Effector memory CD4-positive, alpha-beta T cell (primary cell): Measurements from ENCODE around the gene PLEKHN1.
A peak's percentile ranks its signal among the peaks of the same experiment; 100 is the strongest.
"Not testable (repeated sequence)": the region's sequence is repeated elsewhere in the genome, so short reads cannot be mapped to it uniquely, and the experiment has no call there.

Source experiments
- DNase-seq, 3 donors: peaks; one replicate each; pipeline ENCODE4 v3.0.0-alpha.2; 2020
- H3K27ac ChIP-seq: 2 replicates; pipeline ENCODE4 v1.7.0; 2013; ENCODE audit warnings: mild to moderate bottlenecking, low read length, moderate library complexity; ENCODE audit not compliant: insufficient read depth, poor library complexity, severe bottlenecking
- H3K27me3 ChIP-seq: replicated peaks from 2 replicates; pipeline ENCODE4 v1.7.0; 2013; ENCODE audit warnings: mild to moderate bottlenecking, low read length; ENCODE audit not compliant: insufficient read depth, control insufficient read depth, poor library complexity, severe bottlenecking
- H3K36me3 ChIP-seq: 2 replicates; pipeline ENCODE4 v1.7.0; 2013; ENCODE audit warnings: mild to moderate bottlenecking, low read length, moderate library complexity; ENCODE audit not compliant: control insufficient read depth, insufficient read depth
- H3K4me1 ChIP-seq: 2 replicates; pipeline ENCODE4 v1.7.0; 2013; ENCODE audit warnings: low read length, mild to moderate bottlenecking; ENCODE audit not compliant: control insufficient read depth, insufficient read depth, poor library complexity, severe bottlenecking
- H3K4me3 ChIP-seq: 2 replicates; pipeline ENCODE4 v1.7.0; 2013; ENCODE audit warnings: low read length, low read depth, mild to moderate bottlenecking; ENCODE audit not compliant: insufficient read depth, poor library complexity, severe bottlenecking
- H3K9me3 ChIP-seq: 2 replicates; pipeline ENCODE4 v1.7.0; 2013; ENCODE audit warnings: mild to moderate bottlenecking, low read length, moderate library complexity; ENCODE audit not compliant: control insufficient read depth

Gene PLEKHN1

GRCh38 chr1:982765-983436 lies 16.6 kb downstream of the PLEKHN1 start:
- Histone ChIP-seq H3K9me3 (no peaks in the 10 kb centered on the region), H3K27ac (no peak overlapping the region), H3K4me3 (no peak overlapping the region), H3K4me1 (no peaks in the 10 kb centered on the region), H3K27me3 (no peaks in the 10 kb centered on the region), H3K36me3 (no peaks in the 10 kb centered on the region)
- no peak for DNase-seq

DNA sequence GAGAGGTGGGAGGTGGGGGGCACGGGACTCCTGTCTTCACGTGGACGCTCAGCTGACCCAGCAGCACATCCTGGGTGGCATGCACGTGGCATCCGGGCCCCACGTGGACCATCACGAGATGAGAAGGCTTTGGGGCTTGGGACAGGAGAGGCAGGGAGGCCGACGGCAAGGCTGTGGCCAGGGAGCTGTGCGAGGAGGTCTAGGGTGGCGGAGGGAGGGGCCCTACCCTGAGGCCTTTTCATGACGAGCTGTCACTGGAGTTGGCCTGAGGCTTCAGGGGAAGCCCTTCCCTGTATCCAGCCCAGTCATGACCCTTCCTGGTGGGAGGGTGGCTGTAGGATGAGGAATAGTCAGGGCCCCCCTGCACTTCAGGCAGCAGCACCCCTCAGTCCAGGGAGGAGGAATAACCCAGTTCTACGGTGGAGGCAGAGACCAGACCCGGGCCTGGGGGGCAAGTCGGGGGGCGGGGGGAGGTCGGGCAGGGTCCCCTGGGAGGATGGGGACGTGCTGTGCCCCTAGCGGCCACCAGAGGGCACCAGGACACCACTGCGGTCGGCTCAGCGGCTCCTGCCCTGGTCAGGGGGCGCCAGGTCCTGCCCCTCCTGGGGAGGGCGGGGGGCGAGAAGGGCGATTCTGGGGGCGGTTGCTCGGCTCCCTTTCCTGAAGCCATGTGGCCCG lies 17.7 kb downstream of the PLEKHN1 start:
- peak; percentile 25 to 41 (median 35) for DNase-seq
- no peaks in the 10 kb centered on the region for H3K4me1 ChIP-seq
- H3K9me3 ChIP-seq = no peaks in the 10 kb centered on the region
- no peaks in the 10 kb centered on the region for H3K36me3 ChIP-seq
- H3K4me3 ChIP-seq = no peak overlapping the region
- no peaks in the 10 kb centered on the region for H3K27me3 ChIP-seq
- no peak overlapping the region for H3K27ac ChIP-seq

- no peaks in the 10 kb centered on the region for H3K4me1 ChIP-seq
Observed at GRCh38 chr1:984476-984814, 18.2 kb downstream of the PLEKHN1 start.

GRCh38 chr1:985126-985525 lies 18.8 kb downstream of the PLEKHN1 start:
- Histone ChIP-seq H3K36me3 (no peaks in the 10 kb centered on the region), H3K4me1 (no peaks in the 10 kb centered on the region), H3K27ac (no peak overlapping the region), H3K4me3 (no peak overlapping the region), H3K9me3 (no peaks in the 10 kb centered on the region), H3K27me3 (no peaks in the 10 kb centered on the region)
- no peak for DNase-seq

More at GRCh38 chr1:984476-984814, 18.2 kb downstream of the PLEKHN1 start:
- Histone ChIP-seq H3K9me3 (no peaks in the 10 kb centered on the region), H3K36me3 (no peaks in the 10 kb centered on the region), H3K27me3 (no peaks in the 10 kb centered on the region), H3K27ac (no peak overlapping the region), H3K4me3 (no peak overlapping the region)
- no peak for DNase-seq

DNA sequence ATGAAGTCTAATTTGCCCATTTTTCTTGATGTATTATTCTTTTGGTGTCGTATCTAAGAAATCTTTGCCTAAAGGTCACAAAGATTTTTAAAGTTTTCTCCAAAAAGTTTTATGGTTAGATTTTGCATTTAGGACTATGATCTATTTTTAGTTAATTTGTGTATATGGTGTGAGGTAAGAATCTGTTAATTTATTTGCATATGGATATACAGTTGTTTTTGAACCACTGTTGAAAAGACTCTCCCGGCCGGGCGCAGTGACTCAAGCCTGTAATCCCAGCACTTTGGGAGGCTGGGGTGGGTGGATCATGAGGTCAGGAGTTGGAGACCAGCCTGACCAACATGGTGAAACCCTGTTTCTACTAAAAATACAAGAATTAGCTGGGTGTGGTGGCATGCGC lies 21.8 kb downstream of the PLEKHN1 start:
- not testable (repeated sequence) for DNase-seq, H3K4me3 ChIP-seq, H3K27ac ChIP-seq, H3K36me3 ChIP-seq, H3K9me3 ChIP-seq, H3K27me3 ChIP-seq, H3K4me1 ChIP-seq

GRCh38 chr1:991275-991674 lies 25.0 kb downstream of the PLEKHN1 start:
- DNase-seq, H3K4me1 ChIP-seq, H3K27ac ChIP-seq, H3K36me3 ChIP-seq, H3K27me3 ChIP-seq, H3K4me3 ChIP-seq, H3K9me3 ChIP-seq: not testable (repeated sequence)

DNA sequence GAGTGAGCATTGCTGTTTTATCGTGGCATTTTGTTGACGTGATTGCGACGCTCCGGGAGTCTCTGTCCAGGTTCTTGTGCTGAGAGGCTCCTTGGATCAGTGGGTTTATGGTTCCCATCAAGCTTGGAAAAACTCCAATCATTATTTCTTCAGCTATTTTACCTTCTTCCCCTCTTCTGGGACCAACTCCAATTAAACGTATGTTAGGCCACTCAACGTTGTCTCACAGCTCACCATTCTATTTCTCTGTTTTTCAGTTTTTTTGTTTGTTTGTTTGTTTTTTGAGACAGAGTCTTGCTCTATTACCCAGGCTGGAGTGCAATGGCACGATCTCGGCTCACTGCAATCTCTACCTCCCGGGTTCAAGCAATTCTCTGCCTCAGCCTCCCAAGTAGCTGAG lies 25.6 kb downstream of the PLEKHN1 start:
- DNase-seq = no peak

GRCh38 chr1:992362-992761 lies 26.1 kb downstream of the PLEKHN1 start:
- peaks cover 8% of the 10 kb centered on the region for H3K27me3 ChIP-seq
- H3K36me3 ChIP-seq = no peaks in the 10 kb centered on the region
- DNase-seq = no peak
- H3K9me3 ChIP-seq = no peaks in the 10 kb centered on the region
- H3K4me3 ChIP-seq = no peak overlapping the region
- no peak overlapping the region for H3K27ac ChIP-seq
- H3K4me1 ChIP-seq = peaks cover 8% of the 10 kb centered on the region

More for the DNA sequence above, 25.6 kb downstream of the PLEKHN1 start:
- Histone ChIP-seq H3K27me3 (peaks cover 4% of the 10 kb centered on the region), H3K4me1 (peaks cover 3% of the 10 kb centered on the region), H3K9me3 (no peaks in the 10 kb centered on the region), H3K27ac (no peak overlapping the region), H3K4me3 (no peak overlapping the region), H3K36me3 (no peaks in the 10 kb centered on the region)

- Histone ChIP-seq H3K27me3 (peaks cover 19% of the 10 kb centered on the region), H3K36me3 (no peaks in the 10 kb centered on the region), H3K4me3 (no peak overlapping the region), H3K9me3 (no peaks in the 10 kb centered on the region), H3K27ac (no peak overlapping the region), H3K4me1 (peaks cover 11% of the 10 kb centered on the region)
- DNase-seq = no peak
Observed at GRCh38 chr1:993379-993995, 27.2 kb downstream of the PLEKHN1 start.

GRCh38 chr1:994546-994945 lies 28.3 kb downstream of the PLEKHN1 start:
- H3K4me3 ChIP-seq, H3K27ac ChIP-seq, DNase-seq, H3K9me3 ChIP-seq, H3K36me3 ChIP-seq: not testable (repeated sequence)
- Histone ChIP-seq H3K4me1 (peaks cover 20% of the 10 kb centered on the region), H3K27me3 (peaks cover 29% of the 10 kb centered on the region)
